Dedifferentiated amniotic fluid mesenchymal stem cell (primary cell): ENCODE measurements around the gene ATAD3A.
"Not testable (repeated sequence)": the region's sequence is repeated elsewhere in the genome, so short reads cannot be mapped to it uniquely, and the experiment has no call there.

ENCODE experiments used
- DNase-seq: peaks from one replicate; pipeline ENCODE4 v3.0.0-alpha.2; 2016; ENCODE audit errors: extremely low spot score

ATAD3A gene

DNA sequence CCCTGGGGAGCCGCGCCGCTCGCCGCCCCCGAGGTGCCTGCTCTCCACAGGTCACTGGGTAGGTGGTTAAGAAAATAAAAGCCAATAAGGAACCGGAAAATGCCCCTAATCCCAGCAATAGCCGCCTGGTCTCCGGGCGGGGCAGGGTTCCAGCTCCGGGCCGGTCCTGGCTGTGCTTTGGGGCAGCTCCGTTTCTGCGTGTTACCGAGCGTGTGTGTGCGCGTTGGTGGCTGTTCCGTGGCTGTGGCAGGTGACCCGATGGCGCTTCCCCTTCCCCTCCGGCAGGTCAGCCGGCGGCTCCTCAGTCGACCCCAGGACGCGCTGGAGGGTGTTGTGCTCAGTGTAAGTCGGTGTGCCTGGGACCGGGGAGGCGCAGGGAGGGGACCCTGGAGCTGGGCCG lies 11.3 kb downstream of the ATAD3A start:
- DNase-seq: not testable (repeated sequence)

DNA sequence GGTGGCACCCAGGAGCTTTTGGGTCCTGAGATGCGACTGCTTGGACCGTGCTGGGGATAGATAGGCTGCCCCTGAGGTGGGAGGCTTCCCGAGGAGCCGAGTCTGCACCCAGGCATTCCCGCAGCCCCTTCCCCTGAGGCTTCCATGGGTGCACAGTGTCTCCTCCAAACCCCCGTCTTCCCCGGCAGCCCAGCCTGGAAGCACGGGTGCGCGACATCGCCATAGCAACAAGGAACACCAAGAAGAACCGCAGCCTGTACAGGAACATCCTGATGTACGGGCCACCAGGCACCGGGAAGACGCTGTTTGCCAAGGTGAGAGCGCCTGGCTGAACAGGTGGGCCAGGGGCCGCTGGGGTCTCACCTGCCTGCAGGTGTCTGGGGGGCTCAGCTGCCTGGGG lies 11.7 kb downstream of the ATAD3A start:
- not testable (repeated sequence) for DNase-seq

DNA sequence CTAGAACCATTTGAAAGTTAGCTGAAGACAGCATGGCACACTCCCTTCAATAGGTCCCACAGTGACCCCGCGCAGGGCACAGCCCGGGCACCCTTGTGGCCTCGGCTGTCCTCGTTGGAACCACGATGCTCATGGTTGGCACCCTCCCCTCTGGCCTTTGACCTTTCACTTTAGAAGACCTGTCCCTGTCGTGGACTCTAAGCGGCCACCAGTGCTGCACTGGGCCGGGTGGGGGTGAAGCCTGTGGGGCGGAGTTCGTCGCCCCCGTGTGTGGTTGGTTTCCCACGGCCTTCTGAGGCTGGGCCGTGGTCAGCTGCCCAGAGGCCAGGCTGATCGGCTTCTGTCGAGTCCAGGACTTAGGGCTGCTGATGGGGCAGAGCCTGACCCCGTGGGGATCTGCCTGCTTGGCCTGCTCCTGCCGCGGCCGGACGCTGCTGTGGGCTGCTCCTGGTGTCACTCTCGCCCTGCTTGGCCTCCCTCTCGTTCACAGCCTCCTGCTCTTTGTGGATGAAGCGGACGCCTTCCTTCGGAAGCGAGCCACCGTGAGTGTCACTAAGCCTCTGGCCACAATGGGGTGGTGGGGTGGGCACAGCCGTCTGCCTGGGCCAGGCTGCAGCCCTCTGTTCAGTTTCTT lies 12.9 kb downstream of the ATAD3A start:
- not testable (repeated sequence) for DNase-seq

DNA sequence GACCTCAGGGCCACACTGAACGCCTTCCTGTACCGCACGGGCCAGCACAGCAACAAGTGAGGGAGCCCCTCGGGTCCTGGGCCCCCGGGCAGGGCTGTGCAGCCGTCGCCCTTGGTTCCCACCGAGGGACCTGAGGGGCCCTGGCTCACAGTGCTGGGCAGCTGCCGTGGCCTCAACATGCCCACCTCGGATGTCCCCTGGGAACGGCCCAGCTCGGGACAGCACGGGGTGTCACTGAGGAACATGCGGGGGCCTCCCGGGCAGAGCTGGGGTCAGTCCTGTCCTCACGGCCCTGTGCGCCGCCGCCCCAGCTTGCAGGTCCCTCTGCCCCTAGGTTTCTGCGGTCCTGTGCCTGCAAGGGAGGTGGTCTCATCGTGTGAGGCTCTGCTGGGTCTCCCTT lies 14.5 kb downstream of the ATAD3A start:
- DNase-seq: not testable (repeated sequence)

DNA sequence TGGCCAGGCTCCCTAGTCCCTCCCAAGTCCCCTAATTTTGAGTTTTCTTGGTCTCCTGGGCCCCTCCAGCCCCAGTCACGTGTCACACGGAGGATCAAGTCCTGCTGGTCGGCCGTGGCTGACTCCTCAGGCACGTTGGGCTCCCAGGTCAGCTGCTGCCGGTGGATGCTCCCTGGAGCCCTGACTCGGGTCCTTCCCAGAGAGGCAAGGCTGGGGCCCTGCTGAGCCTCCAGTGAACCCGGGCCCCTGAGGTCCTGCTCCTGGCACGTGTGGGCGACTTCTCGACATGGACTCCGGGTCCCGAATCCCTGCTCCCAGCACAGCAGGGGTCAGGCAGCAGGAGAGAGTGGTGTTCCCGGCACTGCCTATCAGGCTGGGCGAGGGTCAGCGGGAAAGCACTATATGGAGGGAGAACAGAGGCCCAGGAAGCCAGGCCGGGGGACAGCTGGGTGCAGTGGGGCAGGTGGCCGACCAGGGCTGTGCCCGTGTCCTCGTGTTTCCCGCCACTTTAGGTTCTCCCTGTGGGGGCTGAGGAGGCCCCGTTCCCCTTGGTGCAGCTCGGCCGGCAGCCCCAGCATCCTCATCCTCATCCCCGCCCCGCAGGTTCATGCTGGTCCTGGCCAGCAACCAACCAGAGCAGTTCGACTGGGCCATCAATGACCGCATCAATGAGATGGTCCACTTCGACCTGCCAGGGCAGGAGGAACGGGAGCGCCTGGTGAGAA lies 15.3 kb downstream of the ATAD3A start:
- no peak for DNase-seq

DNA sequence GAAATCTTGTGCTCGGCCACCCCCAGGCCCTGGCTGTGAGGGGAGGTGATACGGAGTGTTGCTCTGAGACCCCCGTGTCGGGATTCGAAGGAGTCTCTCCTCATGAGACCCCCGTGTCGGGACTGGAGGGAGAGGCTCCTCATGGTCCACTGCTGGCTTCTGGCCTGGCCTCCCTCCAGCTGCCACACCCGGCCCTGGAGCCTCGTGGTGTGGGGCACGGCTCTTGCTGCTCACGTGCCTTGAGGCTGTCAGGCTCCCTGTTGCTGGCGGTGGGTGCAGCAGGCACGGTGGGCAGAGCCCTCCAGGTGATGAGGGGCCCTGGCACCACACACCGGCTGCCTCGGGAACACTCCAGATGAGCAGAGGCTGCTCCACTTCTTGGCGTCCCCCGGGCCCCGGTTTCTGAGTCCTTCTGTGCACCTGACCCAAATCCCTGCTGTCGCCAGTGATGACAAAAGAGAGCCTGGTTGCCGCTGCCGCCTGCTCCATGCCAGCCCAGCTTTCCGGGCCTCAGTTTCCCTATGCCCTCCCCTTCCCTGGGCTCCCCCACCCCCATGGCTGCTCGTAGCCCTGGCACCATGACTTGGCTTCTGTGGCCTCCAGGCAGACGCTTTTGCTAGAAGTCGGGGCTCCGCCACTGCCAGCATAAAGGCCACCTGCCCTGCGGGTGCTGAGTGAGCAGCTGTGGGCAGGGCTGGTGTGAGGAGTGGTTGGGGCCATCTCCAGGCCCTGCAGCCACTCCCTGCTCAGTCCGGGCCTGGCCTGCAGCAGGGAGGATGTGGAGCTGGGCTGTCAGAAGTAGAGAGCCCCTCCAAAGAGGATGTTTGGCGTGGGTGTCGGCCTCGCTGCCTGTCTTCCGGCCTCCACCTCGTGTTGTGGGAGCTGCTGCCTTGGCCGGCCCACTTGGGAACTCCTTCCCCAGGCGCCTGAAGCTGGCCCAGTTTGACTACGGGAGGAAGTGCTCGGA lies 16.6 kb downstream of the ATAD3A start:
- DNase-seq: no peak

DNA sequence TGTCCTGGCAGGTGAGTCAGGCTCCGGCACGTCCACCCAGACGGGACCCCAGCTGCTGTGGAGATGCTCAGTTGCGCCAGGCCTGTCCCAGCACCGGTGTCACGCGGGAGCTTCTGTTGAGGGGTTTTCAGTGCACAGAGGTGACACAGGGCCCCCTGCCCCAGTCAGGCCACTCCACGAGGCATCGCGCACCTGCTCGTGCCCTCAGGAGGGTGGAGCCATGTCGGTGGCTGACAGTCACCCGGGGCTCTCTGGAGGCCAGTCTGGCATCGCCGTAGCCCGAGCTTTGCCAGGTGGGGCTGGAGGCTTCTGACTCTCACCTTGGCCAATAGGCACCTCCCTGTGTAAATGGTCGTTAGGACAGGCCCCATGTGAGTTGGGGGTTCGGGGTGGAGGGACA lies 17.4 kb downstream of the ATAD3A start:
- no peak for DNase-seq

DNA sequence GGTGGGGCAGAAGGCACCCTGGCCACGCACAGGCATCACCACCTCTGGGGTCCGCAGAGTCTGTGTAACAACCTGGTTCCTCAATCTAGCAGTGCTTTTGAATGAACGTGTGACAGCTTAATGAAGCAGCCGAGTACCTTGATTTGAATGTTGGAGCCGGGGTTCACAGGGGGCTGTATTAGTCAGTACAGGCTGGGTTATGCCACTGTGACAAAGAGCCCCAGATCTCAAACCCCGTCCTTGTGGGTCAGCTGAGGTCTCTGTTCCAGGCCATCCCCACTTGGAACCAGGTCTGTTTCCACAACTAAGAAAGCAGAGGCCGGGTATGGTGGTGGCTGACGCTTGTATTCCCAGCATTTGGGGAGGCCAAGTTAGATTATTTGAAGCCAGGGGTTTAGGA lies 18.0 kb downstream of the ATAD3A start:
- no peak for DNase-seq

DNA sequence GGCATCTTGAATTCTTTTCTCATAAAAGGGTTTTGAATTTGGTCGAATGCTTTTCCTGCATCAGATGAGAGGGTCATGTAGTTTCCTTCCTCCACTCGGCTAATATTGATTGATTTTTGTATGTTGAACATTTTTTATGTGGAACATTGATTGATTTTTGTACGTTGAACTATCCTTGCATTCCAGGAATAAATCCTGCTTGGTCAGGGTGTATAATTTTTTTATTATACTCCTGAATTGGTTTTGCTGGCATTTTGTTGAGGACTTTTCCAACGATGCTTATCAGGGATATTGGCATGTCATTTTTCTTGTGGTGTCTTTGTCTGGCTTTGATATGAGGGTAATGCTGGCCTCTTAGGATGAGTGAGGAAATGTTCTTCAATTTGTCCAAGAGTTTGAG lies 20.0 kb downstream of the ATAD3A start:
- DNase-seq: no peak

DNA sequence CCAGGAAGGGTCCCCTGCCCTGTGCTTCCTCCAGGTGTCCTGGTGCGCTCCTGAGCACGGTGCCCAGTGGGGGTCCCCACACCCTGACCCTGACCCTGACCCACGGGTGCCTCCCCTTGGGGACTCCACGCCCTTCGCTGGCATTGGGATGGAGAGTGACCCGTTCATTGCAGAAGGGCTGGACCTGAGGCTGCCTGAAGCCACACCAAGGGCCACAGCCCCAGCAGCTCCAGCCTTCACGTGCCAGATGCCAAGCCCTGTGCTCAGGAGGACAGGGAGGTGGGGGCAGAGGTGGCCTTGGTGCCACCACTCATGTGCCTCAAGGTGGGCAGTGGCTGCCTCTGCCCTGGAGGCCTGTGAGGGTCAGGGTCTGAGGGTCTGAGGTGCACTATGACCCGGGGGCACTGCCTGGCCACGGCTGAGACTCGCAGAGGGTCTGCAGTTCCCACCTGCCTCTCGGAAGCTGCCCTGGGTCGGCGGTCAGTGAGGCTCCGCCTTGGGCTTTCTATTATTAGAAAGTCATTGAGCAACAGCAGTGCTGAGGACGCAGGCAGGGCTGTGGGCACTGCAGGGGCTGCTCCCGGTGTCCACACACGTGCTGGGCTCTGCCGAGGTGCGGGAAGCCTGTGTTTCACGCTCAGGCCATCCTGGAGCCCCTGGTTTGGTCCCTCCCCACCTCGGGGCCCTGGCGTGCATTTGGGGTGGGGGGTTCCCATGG lies 21.4 kb downstream of the ATAD3A start:
- not testable (repeated sequence) for DNase-seq

DNA sequence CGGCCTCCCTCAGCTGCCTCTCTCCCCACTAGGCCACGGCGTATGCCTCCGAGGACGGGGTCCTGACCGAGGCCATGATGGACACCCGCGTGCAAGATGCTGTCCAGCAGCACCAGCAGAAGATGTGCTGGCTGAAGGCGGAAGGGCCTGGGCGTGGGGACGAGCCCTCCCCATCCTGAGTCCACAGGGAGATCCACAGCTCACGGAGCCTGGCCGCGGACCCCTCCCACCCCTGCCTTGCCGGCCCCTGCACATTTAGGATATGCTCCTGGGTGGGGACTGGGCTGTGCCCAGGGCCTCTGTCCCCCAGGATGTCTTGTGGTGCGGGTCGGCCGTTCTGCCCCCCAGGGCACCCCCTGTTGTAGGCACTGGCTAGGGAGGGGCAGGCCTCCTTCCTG lies 21.9 kb downstream of the ATAD3A start:
- not testable (repeated sequence) for DNase-seq

DNA sequence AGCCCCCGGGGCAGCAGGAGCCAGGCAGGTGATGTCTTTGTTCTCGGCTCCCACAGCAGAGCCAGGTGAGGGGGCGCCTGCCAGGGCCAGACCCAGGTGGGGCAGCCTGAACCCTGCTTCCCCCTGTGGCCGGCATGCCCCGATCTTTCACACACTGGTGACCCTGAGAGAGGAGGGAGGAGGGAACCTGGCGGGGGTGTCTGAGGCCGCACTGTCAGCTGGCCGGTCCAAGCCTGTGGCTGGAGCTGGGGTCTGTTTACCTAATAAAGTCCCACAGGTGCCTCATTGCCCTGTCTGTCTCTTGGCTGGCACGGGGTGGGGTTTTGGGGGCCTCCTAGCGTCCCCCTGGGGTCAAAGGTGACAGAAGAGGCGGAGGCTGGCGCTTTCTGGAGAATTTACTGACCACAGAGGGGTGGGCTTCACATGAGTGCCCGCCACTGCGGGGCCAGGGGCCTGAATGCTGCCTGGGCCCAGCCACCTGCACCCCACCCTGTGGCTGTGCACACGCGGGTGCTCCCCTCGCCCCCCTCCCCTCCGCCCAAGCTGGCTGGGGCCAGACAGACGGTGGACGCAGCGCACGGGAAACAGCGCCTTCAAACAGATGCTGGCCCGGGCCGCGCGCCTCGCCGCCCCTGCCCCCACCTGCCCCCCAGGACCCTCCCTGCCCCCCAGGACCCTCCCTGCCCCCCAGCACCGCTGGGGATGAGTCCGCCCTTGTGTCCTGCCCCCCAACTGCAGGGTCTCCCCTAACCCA lies 22.6 kb downstream of the ATAD3A start:
- DNase-seq: no peak

DNA sequence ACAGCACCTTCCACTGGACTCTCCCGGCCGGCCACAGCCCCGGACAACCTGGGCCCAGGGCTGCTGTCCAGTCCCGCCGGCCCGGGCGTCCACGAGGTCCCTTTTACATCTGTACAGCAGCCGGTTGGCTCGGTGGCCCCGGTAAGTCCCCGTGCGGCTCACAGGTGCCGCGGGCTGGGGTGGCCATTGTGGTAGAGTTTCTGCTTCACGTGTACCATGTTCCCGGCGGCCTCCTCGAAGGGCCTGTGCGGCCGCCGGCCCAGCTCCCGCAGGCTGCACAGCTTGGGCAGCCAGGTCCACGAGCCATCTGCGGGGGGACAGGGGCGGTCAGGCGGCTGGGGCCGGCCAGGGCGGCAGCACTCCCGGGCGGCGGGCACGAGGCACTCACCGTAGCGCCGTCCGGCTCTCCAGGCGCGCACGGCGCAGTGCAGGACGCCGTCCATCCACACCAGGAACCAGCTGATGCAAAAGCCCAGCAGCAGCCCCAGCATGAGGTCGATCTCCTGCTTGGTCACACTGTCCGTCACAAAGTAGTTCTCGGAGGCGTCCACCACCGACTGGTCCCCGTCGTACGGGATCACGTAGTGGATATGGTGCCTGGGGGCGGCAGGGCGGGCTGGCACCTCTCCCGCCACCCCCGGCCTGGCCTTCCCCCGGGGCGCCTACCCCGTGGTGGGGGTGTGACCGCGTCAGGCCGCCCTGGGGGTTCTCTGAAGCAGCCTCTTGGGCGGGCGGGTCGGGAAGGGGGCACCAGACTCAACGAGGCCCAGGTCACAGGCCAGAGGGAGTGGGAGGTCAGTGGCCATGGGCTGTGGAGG lies 23.4 kb downstream of the ATAD3A start:
- DNase-seq: no peak

DNA sequence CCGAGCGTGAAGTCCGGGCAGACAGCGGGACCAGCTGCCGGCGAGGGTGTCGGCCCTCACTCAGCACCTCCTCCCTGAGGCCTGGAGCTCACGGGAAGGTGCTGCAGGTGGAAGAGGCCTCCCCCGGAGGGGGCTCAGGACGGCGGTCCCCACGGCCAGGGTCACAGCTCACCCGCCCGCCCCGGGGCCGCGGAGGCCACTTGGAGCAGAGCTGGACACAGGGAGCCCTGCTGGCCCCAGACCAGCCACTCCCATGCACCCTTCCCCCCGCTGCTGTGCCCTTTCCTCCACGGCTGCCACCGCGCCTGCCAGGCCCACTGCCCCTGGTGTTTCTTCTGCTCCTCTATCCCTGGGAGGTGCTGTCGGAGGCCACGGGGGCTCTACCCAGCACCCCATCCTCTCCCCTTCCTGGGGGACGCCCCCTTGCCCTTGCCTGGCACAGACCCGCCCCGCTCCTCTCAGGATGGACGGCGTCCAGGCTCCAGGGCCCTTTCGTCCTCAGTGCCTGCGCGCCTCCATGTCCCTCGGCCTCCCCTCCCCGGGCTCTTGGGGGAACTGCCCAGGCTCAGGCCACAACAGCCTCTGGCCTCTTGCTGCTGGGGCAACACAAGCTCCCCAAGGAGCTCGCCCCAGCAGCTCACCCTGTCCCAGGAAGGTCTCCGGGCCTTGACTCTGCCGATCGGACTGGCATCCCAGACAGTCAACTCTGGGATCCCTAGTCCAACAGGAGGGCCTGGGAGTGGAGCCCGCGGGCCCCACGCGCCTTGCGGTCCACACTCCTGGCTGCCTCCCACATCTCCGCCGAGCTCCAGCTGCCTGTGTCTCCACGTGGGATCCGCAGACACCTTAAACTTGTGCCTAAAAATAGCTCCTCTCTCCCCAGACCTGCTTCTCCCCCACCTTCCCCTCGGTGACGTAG lies 24.3 kb downstream of the ATAD3A start:
- DNase-seq: no peak

DNA sequence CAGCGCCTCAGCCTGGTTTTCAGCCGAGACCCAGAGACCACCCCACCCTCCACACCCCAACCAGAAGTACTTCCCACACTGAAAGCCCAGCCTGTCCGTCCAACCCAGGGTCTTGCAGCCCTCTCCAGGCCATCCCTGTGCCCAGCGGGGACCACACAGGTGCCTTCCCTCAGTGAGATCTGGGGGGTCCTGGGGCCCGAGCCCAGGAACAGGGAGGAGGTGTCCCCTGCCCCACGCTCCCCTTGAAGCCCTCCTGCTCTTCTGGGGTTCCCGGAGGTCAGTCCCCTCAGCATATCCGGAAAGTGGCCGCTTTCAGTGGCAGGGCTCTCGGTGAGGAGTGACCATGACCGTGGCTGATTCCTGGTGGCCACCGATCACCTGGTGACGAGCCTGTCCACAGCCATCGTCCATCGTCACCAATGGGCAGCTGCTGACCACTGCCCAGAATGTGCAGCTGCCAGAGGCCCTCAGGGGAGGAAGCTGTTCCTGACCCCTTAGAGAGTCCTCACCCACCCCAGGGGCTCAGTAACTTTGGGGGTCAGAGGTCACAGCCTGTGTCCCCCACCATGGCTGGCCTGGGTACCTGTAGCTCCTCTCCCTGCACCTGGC lies 25.1 kb downstream of the ATAD3A start:
- DNase-seq: no peak

DNA sequence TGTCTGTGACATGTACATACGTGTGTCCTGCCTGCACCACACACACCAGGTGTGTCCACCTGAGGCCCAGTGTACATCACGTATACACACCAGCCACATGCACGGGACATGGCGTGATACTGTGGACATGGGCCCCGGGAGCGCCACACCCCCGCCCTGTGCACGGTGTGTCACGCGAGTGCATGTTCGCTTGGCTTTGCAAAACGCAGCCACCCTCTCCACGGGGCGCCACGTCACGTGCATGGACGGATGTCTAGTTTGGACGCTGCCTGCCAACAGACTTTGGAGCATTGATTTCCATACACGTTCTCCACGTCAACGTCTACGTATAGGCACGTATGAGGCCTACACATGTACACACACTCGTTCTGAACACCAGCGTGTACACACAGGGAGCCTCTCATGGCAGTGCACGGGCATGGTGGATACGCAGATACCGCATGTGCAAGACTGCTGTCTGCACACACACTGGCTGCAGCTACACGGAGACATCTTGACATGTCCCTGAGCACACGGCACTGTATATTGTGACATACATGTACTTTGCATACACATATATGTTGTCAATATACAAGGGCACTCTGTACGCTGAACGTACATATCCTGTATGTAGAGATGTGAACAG lies 25.8 kb downstream of the ATAD3A start:
- DNase-seq: no peak

DNA sequence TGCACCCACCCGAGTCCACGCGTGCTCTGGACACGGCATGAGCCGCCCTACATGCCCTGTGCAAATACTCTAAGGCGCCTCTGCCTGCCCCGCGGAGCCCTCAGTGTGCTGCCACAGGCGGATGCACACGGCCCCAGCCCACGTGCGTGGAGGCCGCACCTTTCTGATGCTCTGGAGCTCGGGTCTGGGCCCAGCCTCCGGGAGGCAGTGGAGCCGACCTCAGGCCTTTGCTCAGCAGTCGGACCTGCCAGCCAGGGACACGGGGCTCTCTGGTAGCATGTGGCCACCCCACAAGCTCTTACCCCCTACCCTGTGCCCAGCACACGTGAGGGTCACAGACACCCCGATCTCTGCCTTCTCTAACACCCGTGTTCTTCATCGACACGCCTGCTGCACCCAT lies 26.4 kb downstream of the ATAD3A start:
- no peak for DNase-seq

DNA sequence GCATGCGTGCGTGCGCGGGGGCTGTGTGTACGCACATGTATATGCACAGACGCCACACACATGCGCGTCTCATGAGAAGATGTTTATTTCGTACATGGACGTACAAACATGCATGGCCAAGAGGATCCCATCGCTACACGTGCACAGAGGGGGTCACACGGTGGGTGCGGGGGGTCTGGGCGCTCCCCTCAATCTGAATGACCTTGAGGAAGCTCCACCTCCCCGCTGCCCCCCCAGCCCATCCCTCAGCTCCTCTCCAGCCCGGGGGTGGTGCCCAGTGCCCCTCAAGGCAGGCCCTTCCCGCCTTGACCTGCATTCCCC lies 27.0 kb downstream of the ATAD3A start:
- DNase-seq: no peak
